Subcutaneous adipose tissue (tissue), 4 donors: ENCODE measurements around the gene NUP210. TPM values are rescaled to one million over a fixed set of nuclear protein-coding genes. Genes with fewer than 3 reads are reported as not detected.

Experiments
- total RNA-seq, 4 donors: library from RNA; depleted of rRNA; stranded (reverse); fragments of >200 nt; gene quantifications; one replicate each; pipeline ENCODE4 v1.1.0, GENCODE V29; 2016
- TF ChIP-seq, protein P1 (sequence below): fragments of 450-650 bp; IDR thresholded peaks from one replicate; pipeline ENCODE4 v1.5.1; 2016; ENCODE audit warnings: low read depth, mild to moderate bottlenecking, control low read depth, antibody characterized with exemption, moderate library complexity

Gene NUP210
- total RNA-seq, 4 donors from 2014 or later, result 1.1 to 9.9 (median 2.0) TPM

DNA sequence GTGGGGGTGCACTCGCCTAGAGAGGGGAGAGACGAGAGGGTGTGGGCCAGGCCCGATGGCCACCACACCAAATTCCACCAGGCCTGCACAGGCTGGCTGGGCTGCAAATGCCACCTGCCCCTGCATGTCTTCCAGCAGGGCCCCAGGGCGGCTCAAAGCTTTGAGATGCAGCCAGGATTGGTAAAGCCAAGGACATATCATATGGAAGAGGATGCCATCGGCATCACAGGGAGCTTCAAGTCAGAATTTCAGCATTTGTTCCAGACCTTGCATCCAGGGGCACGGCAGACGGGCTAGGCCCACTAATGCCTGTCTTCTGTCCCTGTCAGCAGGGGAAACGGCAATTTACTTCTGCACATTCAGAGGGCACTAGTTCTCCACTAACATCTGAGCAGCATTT lies 97.8 kb downstream of the NUP210 start:
- TF ChIP-seq, protein P1, sequence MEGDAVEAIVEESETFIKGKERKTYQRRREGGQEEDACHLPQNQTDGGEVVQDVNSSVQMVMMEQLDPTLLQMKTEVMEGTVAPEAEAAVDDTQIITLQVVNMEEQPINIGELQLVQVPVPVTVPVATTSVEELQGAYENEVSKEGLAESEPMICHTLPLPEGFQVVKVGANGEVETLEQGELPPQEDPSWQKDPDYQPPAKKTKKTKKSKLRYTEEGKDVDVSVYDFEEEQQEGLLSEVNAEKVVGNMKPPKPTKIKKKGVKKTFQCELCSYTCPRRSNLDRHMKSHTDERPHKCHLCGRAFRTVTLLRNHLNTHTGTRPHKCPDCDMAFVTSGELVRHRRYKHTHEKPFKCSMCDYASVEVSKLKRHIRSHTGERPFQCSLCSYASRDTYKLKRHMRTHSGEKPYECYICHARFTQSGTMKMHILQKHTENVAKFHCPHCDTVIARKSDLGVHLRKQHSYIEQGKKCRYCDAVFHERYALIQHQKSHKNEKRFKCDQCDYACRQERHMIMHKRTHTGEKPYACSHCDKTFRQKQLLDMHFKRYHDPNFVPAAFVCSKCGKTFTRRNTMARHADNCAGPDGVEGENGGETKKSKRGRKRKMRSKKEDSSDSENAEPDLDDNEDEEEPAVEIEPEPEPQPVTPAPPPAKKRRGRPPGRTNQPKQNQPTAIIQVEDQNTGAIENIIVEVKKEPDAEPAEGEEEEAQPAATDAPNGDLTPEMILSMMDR, result no peak

DNA sequence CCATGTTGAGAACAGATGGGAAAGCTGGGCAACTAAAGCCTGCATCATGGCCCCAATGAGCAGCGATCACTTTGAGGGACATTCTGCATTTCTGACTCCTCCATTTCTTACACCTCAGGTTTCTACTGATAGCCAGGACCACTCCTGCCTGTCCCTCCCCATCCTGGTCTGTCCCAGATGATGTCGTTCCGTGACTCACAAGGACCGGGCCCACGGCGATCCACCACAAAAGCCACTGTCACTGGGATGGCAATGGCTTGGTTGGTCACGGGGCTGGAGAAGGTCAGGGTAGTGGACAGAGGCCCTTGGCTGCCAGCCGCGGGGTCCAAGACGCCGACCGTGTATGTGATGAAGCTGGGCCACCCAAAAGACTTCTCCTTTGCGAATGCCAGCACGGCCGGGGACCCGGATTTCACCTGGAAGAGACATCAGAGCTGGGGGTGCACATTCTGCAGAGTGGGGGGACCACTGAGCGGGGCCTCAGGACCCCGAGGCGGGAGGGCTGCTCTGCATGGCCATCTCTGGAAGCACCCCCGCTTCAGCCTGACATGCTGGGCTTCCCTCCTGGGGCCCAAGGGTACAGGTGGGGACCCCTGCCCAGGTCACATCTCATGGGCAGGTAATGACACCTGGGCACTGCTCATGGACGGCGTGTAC lies 100.4 kb downstream of the NUP210 start:
- TF ChIP-seq, protein P1, result no peak

DNA sequence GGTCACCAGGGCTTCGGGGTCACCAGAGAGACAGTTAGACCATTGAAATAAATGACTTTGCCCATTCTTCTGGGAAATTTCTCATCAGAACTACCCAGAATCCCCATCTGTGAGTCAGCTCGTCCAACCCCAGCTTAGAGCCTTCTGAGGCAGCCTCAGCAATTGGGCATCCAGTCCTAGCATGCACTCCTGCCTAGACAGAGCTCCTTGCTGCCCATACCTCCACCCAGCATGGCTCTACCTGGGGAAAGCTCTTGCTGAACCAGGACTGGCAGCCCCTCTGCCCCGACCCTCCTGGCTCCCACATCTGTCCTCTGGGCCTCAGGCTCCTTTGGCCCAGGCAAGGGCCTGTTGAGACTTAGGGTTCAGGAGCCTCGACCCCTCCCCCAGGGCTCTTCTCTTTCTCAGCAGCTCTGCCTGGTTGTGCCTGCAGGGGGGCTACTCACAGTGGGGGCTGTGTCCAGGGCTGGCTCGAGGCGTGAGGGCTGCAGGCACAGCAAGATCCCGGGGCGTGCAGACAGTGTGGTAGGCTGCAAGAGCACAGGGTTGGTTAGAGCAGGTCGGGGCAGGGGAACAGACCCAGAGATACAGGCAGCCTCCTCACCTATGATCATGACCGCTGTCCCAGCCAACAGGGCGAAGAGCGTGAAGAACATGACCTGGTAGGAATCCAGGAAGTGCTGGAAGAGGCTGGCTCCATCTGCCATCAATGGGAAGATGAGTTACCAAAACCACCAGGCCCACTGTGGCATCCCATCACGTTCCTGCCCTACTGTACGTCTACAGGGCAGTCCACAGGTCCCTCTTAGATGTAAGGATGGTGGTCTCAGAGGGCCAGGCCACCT lies 101.3 kb downstream of the NUP210 start:
- TF ChIP-seq, protein P1, result no peak

DNA sequence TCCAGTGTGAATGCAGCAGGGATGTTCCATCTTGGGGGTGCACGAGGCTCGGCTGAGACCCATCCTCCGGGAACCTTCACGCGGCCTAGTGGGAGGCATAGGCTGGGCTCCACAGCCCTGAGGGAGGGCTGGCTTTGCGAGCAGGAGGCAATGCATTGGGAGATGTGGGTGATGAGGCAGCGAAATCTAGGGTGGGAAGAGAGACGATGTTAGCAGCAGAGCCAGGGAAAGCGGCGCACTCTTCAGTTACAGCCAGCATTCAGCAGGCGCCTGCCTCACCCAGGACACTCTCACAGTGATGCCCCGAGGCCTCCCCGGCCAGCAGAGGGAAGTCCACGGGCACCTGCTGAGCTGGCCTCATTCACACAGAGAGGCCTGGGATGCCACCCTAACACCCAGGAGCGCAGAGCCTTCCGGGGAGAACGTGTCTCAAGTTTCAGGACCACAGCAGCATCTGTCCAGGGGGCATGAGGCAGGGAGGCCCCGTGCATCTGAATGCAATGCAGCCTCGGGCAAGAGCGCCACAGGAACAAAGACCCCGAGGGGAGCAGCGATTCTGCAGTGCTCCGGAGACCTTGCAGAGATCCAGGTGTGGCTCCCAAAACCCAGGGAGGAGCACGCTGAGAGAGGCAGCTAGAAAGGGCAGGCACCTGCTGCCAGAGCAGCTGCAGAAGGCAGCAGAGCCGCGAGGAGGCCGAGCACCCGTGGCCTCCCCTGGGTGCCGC lies 102.4 kb downstream of the NUP210 start:
- TF ChIP-seq, protein P1, result no peak

DNA sequence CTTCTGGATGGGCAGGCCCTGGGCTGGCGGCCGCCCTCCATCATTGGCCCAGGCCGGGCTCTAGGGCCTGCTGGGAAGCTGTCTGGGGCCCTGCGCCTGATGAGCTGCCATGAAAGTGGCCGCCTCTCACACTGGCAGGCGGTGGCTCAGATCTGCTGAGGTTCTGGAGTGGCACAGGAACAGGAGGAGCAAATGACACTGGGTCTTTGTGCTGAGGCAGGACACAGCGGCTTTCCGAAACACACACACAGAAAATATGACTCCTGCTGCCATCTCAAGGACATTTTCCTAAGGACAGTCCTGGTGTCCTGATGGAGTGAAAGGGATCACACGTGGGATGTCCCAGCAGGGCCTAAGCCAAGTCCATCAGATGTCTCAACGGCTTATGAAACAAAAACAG lies 103.5 kb downstream of the NUP210 start:
- TF ChIP-seq, protein P1, result no peak

DNA sequence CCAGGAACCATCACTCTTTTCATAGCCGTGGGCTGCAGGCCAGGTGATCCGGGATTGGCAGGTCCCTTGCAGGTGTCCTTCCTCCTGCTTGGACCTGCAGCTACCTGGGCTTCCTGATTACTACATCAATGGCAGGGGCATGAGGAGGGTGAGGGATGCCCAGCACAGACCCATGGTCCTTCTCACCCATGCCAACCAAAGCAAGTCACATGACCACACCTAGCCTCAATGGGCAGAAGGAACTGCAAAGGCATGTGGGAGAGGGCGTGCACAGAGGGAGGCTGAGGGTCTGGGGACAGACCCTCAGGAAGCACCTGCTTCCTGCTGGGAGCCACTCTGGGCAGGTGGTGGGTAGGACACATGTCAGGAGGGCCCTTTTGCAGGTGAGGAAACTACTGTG lies 105.2 kb downstream of the NUP210 start:
- TF ChIP-seq, protein P1, result no peak

DNA sequence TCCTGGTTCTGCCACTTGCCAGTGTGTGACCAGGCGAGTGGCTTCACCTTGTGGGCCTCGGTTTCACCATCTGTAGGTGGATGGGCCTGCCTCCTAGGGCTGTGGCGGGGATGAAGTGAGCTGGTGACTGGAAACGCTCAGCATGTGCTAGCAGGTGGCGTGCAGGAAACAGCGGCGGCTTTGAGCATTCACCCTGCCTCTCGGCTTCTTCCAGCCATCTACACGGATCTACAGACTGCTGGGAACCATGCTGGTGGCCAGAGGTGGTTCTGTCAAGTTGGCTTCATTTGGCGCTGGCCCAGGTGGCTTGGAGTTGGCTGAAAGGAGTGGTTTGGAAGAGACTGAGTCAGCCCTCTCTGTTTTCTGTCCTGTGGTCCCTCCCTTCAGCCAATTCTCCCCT lies 106.3 kb downstream of the NUP210 start:
- TF ChIP-seq, protein P1, result no peak
